ENCODE results near the gene MC3R.

MC3R gene

GRCh38 chr20:56204206-56204605 lies 44.3 kb upstream of the MC3R start:
- peaks cover 14% of the 10 kb centered on the region for H3K9me3 ChIP-seq (ENCODE audit: insufficient read depth, low read length)
- no peak overlapping the region for H3K9ac ChIP-seq (ENCODE audit: low read length)
- no peak overlapping the region for H3K4me2 ChIP-seq (ENCODE audit: low read length)
- H2AFZ ChIP-seq (ENCODE audit: low read depth, low read length), result no peak overlapping the region
- no peak for TF ChIP-seq CTCF (IDR thresholded peaks at IDR 0.05; ENCODE audit: low read depth, low read length)
- TF ChIP-seq EZH2phosphoT487 (IDR thresholded peaks at IDR 0.05; ENCODE audit: low read depth), result no peak
- no peak overlapping the region for H3K4me3 ChIP-seq (ENCODE audit: low read length)
- H3K79me2 ChIP-seq (ENCODE audit: low read length), result no peaks in the 10 kb centered on the region
- no peaks in the 10 kb centered on the region for H3K36me3 ChIP-seq (replicated peaks; ENCODE audit: low read depth, low read length)
- H3K27me3 ChIP-seq (ENCODE audit: low read depth, low read length), result peaks cover 6% of the 10 kb centered on the region; the same call in 1 of the 2 replicates
- H3K4me1 ChIP-seq (ENCODE audit: low read length), result no peaks in the 10 kb centered on the region
- H4K20me1 ChIP-seq (ENCODE audit: insufficient read depth, low read length), result no peaks in the 10 kb centered on the region
- no peak overlapping the region for H3K27ac ChIP-seq (ENCODE audit: low read length)

- TF ChIP-seq CTCF (IDR thresholded peaks at IDR 0.05; ENCODE audit: low read depth, low read length), result no peak
- H3K4me3 ChIP-seq (ENCODE audit: low read length), result no peak overlapping the region
- no peaks in the 10 kb centered on the region for H4K20me1 ChIP-seq (ENCODE audit: insufficient read depth, low read length)
Observed at GRCh38 chr20:56205346-56205745, 43.2 kb upstream of the MC3R start.

GRCh38 chr20:56207656-56208055 lies 40.9 kb upstream of the MC3R start:
- Histone ChIP-seq H3K9ac (ENCODE audit: low read length) (no peak overlapping the region), H3K4me1 (ENCODE audit: low read length) (no peaks in the 10 kb centered on the region), H3K27me3 (ENCODE audit: low read depth, low read length) (no peaks in the 10 kb centered on the region), H3K79me2 (ENCODE audit: low read length) (no peaks in the 10 kb centered on the region), H3K9me3 (ENCODE audit: insufficient read depth, low read length) (no peaks in the 10 kb centered on the region), H2AFZ (ENCODE audit: low read depth, low read length) (no peak overlapping the region), H3K27ac (ENCODE audit: low read length) (no peak overlapping the region), H3K4me3 (ENCODE audit: low read length) (no peak overlapping the region), H3K4me2 (ENCODE audit: low read length) (no peak overlapping the region), H3K36me3 (replicated peaks; ENCODE audit: low read depth, low read length) (no peaks in the 10 kb centered on the region), H4K20me1 (ENCODE audit: insufficient read depth, low read length) (no peaks in the 10 kb centered on the region)
- no peak for TF ChIP-seq EZH2phosphoT487 (IDR thresholded peaks at IDR 0.05; ENCODE audit: low read depth)
- no peak for TF ChIP-seq CTCF (IDR thresholded peaks at IDR 0.05; ENCODE audit: low read depth, low read length)

More at GRCh38 chr20:56205346-56205745, 43.2 kb upstream of the MC3R start:
- Histone ChIP-seq H3K4me1 (ENCODE audit: low read length) (no peaks in the 10 kb centered on the region), H3K9me3 (ENCODE audit: insufficient read depth, low read length) (peaks cover 4% of the 10 kb centered on the region), H3K79me2 (ENCODE audit: low read length) (no peaks in the 10 kb centered on the region), H3K9ac (ENCODE audit: low read length) (no peak overlapping the region), H3K27ac (ENCODE audit: low read length) (no peak overlapping the region), H2AFZ (ENCODE audit: low read depth, low read length) (no peak overlapping the region), H3K27me3 (ENCODE audit: low read depth, low read length) (no peaks in the 10 kb centered on the region), H3K36me3 (replicated peaks; ENCODE audit: low read depth, low read length) (no peaks in the 10 kb centered on the region), H3K4me2 (ENCODE audit: low read length) (no peak overlapping the region)

GRCh38 chr20:56208121-56208520 lies 40.4 kb upstream of the MC3R start:
- Histone ChIP-seq H2AFZ (ENCODE audit: low read depth, low read length) (no peak overlapping the region), H3K4me2 (ENCODE audit: low read length) (no peak overlapping the region), H4K20me1 (ENCODE audit: insufficient read depth, low read length) (no peaks in the 10 kb centered on the region), H3K9ac (ENCODE audit: low read length) (no peak overlapping the region), H3K9me3 (ENCODE audit: insufficient read depth, low read length) (no peaks in the 10 kb centered on the region), H3K36me3 (replicated peaks; ENCODE audit: low read depth, low read length) (no peaks in the 10 kb centered on the region), H3K79me2 (ENCODE audit: low read length) (no peaks in the 10 kb centered on the region), H3K27ac (ENCODE audit: low read length) (no peak overlapping the region), H3K4me1 (ENCODE audit: low read length) (no peaks in the 10 kb centered on the region), H3K27me3 (ENCODE audit: low read depth, low read length) (no peaks in the 10 kb centered on the region), H3K4me3 (ENCODE audit: low read length) (no peak overlapping the region)
- TF ChIP-seq EZH2phosphoT487 (IDR thresholded peaks at IDR 0.05; ENCODE audit: low read depth) (no peak), CTCF (IDR thresholded peaks at IDR 0.05; ENCODE audit: low read depth, low read length) (no peak)
